ENCODE data around the gene KISS1. TPM values are rescaled to one million over a fixed set of nuclear protein-coding genes. Genes with fewer than 3 reads are reported as not detected.

Gene KISS1
- total and polyA plus RNA-seq, 7 donors = 0.18 TPM; not detected in 6

- intact Hi-C loops (cut with DNase I) = no loop called here
- Histone ChIP-seq H3K4me1 (peaks cover 4% of the 10 kb centered on the region), H3K27ac (no peak overlapping the region), H3K9me3 (no peaks in the 10 kb centered on the region), H3K27me3 (ENCODE audit: insufficient read depth in 3 of 3, low read length in 2 of 3) (peaks cover 0 to 2% (median 0%) of the 10 kb centered on the region in 3 donors), H3K36me3 (ENCODE audit: insufficient read depth in 1 of 2, low read depth in 1 of 2) (no peaks in the 10 kb centered on the region), H3K4me3 (no peak overlapping the region)
- no peak for DNase-seq
- ATAC-seq = no peak
- WGBS, 3 donors = 94 to 97% (median 97%) methylated on average over 2 of the region's 2 CpGs
- TF ChIP-seq CTCF (IDR thresholded peaks at IDR 0.05) = no peak
Measured at GRCh38 chr1:204204944-204205343, 8.7 kb upstream of the KISS1 start.

GRCh38 chr1:204203206-204203767, 7.0 kb upstream of the KISS1 start:
- no peaks in the 10 kb centered on the region for H3K27me3 ChIP-seq (ENCODE audit: insufficient read depth in 3 of 3, low read length in 2 of 3)
- no peaks in the 10 kb centered on the region for H3K36me3 ChIP-seq (ENCODE audit: insufficient read depth in 1 of 2, low read depth in 1 of 2)
- 90 to 93% (median 90%) methylated on average over 5 of the region's 5 CpGs for WGBS, 3 donors
- TF ChIP-seq CTCF (IDR thresholded peaks at IDR 0.05) = no peak
- peaks cover 15% of the 10 kb centered on the region for H3K4me1 ChIP-seq
- no peak overlapping the region for H3K27ac ChIP-seq
- ATAC-seq (no peak), DNase-seq (no peak)
- H3K9me3 ChIP-seq = no peaks in the 10 kb centered on the region
- H3K4me3 ChIP-seq = no peak overlapping the region
- intact Hi-C loops (cut with DNase I) = no loop called here

- no peak for DNase-seq
Measured at GRCh38 chr1:204202481-204202880, 6.2 kb upstream of the KISS1 start.

DNA sequence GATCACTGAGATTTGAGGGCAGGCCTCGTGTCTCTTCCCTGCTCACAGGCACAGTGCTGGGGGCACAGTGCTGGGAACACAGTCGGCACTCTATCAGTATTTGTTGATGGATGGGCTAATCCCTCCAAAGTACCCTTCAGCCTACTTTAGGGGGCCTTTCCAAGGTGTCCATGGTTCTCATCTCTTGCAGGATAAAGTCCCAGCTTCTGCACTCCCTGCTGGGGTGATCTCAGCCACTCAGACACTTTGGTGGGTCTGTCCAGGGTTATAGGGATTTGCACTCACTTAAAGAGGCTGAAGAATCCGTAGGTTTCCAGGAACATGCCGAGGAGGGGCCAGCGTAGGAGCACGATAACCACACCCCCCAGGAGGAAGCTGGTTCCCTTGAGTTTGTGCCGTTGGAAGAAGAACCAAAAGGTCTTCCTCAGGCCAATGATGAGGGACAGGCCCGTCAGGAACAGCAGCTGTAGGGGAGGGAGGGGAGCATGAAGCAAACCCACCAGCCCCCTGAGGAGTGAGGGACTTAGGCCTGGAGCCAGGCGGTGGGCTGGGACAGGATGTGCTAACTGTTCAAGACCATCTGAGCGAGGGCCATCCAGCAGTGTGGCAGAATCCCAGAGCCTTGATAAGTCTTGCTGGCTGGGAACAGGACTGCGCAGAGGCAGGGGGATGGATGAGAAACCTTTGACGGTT, 5.2 kb upstream of the KISS1 start:
- ATAC-seq (no peak), DNase-seq (no peak)
- Histone ChIP-seq H3K9me3 (no peaks in the 10 kb centered on the region), H3K27me3 (ENCODE audit: insufficient read depth in 3 of 3, low read length in 2 of 3) (peaks cover 0 to 2% (median 0%) of the 10 kb centered on the region in 3 donors), H3K27ac (no peak overlapping the region), H3K4me1 (peaks cover 22% of the 10 kb centered on the region), H3K4me3 (no peak overlapping the region), H3K36me3 (ENCODE audit: insufficient read depth in 1 of 2, low read depth in 1 of 2) (no peaks in the 10 kb centered on the region)
- intact Hi-C loops (cut with DNase I) = no loop called here
- WGBS, 3 donors = 86 to 90% (median 86%) methylated on average over 12 of the region's 12 CpGs
- TF ChIP-seq CTCF (IDR thresholded peaks at IDR 0.05) = no peak

More at GRCh38 chr1:204202481-204202880, 6.2 kb upstream of the KISS1 start:
- no peak overlapping the region for H3K4me3 ChIP-seq
- peaks cover 22% of the 10 kb centered on the region for H3K4me1 ChIP-seq
- no peaks in the 10 kb centered on the region for H3K27me3 ChIP-seq (ENCODE audit: insufficient read depth in 3 of 3, low read length in 2 of 3)
- 93 to 95% (median 93%) methylated on average over 4 of the region's 4 CpGs for WGBS, 3 donors
- TF ChIP-seq CTCF (IDR thresholded peaks at IDR 0.05) = no peak
- no peaks in the 10 kb centered on the region for H3K36me3 ChIP-seq (ENCODE audit: insufficient read depth in 1 of 2, low read depth in 1 of 2)
- intact Hi-C loops (cut with DNase I) = no loop called here
- no peak for ATAC-seq
- no peaks in the 10 kb centered on the region for H3K9me3 ChIP-seq
- no peak overlapping the region for H3K27ac ChIP-seq
